GM12878 (cell line): Measurements from ENCODE around the gene PPP2R5D. TPM values are rescaled to one million over a fixed set of nuclear protein-coding genes. Genes with fewer than 3 reads are reported as not detected.

Experiments used
- ATAC-seq: fragments of 200-7000 bp; cut with Tn5 transposase; 3 replicates; pipeline ENCODE4 v1.9.1; 2020; ENCODE audit warnings: mild to moderate bottlenecking, moderate library complexity
- BruUV-seq: library from RNA; stranded (reverse); fragments of 400-500 nt; replicated peaks from 2 replicates; lab custom pipeline; 2021; lab: Mats Ljungman, UMichigan
- CTCF ChIA-PET: fragments of 300-600 bp; sonication (Branson Sonifier 250); formaldehyde crosslinking; extraction: SDS; loops from one replicate; lab custom pipeline; 2021; ENCODE audit warnings: inconsistent platforms; lab: Yijun Ruan, JAX
- POLR2A ChIA-PET: fragments of 350-600 bp; formaldehyde crosslinking; extraction: SDS; loops from one replicate; lab custom pipeline; 2021; ENCODE audit warnings: inconsistent platforms; lab: Charles Lee
- RAD21 ChIA-PET: fragments of 300-600 bp; sonication (Branson Sonifier 250); formaldehyde crosslinking; loops from one replicate; lab custom pipeline; 2023; ENCODE audit warnings: antibody characterized with exemption; ENCODE audit not compliant: unreplicated experiment; lab: Charles Lee
- SMC1A ChIA-PET: fragments of 300-600 bp; sonication (Branson Sonifier 250); formaldehyde crosslinking; loops from one replicate; lab custom pipeline; 2023; ENCODE audit not compliant: unreplicated experiment, uncharacterized antibody; lab: Charles Lee
- DNase-seq: peaks from one replicate; pipeline ENCODE4 v3.0.0-alpha.2; 2011; ENCODE audit warnings: low read depth, low spot score
- FAIRE-seq: peaks from 3 replicates; lab custom pipeline; 2011; peaks lifted over from hg19 to GRCh38; lab: Jason Lieb, UNC
- H2AFZ ChIP-seq: 2 replicates; pipeline ENCODE4 v1.6.0; 2011; ENCODE audit warnings: low read depth, low read length, control low read depth; ENCODE audit not compliant: control insufficient read depth
- H3K27ac ChIP-seq: 2 replicates; pipeline ENCODE4 v1.5.1; 2011; ENCODE audit warnings: control low read depth; ENCODE audit not compliant: control insufficient read depth, insufficient read depth
- H3K27me3 ChIP-seq, 2 experiments: replicated peaks in 1 of 2; 2 replicates each; pipeline versions ENCODE4 v1.6.0 to v1.6.1; 2011; ENCODE audit warnings: low read length in 1 of 2; ENCODE audit not compliant: control insufficient read depth in 2 of 2, insufficient read depth in 2 of 2
- H3K36me3 ChIP-seq, 2 experiments: 2 replicates each; pipeline ENCODE4 v1.5.1; 2011; ENCODE audit warnings: low read length in 1 of 2; ENCODE audit not compliant: control insufficient read depth in 2 of 2, insufficient read depth in 2 of 2
- H3K4me1 ChIP-seq: 2 replicates; pipeline ENCODE4 v1.6.1; 2011; ENCODE audit warnings: mild to moderate bottlenecking, low read length, moderate library complexity, mixed read lengths; ENCODE audit not compliant: control insufficient read depth, insufficient read depth
- H3K4me2 ChIP-seq: 2 replicates; pipeline ENCODE4 v1.6.0; 2011; ENCODE audit warnings: control low read depth; ENCODE audit not compliant: control insufficient read depth, insufficient read depth
- H3K4me3 ChIP-seq: fragments of 200-600 bp; sonication (generic); 2 replicates; pipeline ENCODE4 v1.5.1; 2016
- H3K79me2 ChIP-seq: 2 replicates; pipeline ENCODE4 v1.6.0; 2011; ENCODE audit warnings: low read length; ENCODE audit not compliant: control insufficient read depth, insufficient read depth
- H3K9ac ChIP-seq: 2 replicates; pipeline ENCODE4 v1.8.0; 2011; ENCODE audit warnings: low read length, control low read depth, mixed read lengths; ENCODE audit not compliant: control insufficient read depth, insufficient read depth
- H3K9me3 ChIP-seq: replicated peaks from 3 replicates; pipeline ENCODE4 v1.5.1; 2011; ENCODE audit warnings: mild to moderate bottlenecking, low read length; ENCODE audit not compliant: control insufficient read depth, insufficient read depth
- H4K20me1 ChIP-seq: 2 replicates; pipeline ENCODE4 v1.6.0; 2011; ENCODE audit not compliant: control insufficient read depth, insufficient read depth
- CUX1 ChIP-seq: IDR thresholded peaks from 2 replicates; pipeline ENCODE4 v1.6.1; 2012; ENCODE audit warnings: improper control_type of control experiment, low read depth, low read length; ENCODE audit not compliant: insufficient replicate concordance
- FOXK2 ChIP-seq: fragments of 450-650 bp; IDR thresholded peaks from 2 replicates; pipeline ENCODE4 v1.6.1; 2017; ENCODE audit warnings: mild to moderate bottlenecking, moderate library complexity
- MYC ChIP-seq: IDR thresholded peaks from 2 replicates; pipeline ENCODE4 v1.6.1; 2011; ENCODE audit warnings: mild to moderate bottlenecking, low read length, moderate library complexity, inconsistent platforms; ENCODE audit not compliant: insufficient read depth, insufficient replicate concordance, insufficient read length, severe bottlenecking
- SMAD5 ChIP-seq: IDR thresholded peaks from 2 replicates; pipeline ENCODE4 v1.6.1; 2016; ENCODE audit warnings: antibody characterized with exemption, low read depth
- ZBTB11 ChIP-seq: fragments of 450-650 bp; formaldehyde crosslinking; IDR thresholded peaks from 2 replicates; pipeline ENCODE4 v1.5.0; 2022; ENCODE audit warnings: mild to moderate bottlenecking, missing genetic modification characterization
- ZNF687 ChIP-seq: fragments of 450-650 bp; IDR thresholded peaks from 2 replicates; pipeline ENCODE4 v1.6.1; 2017; ENCODE audit warnings: mild to moderate bottlenecking, moderate library complexity
- WGBS: methylation state at CpG from one replicate; pipeline ENCODE4 v1.1.6; 2016; ENCODE audit warnings: low lambda C conversion rate; ENCODE audit not compliant: insufficient replicate concordance, insufficient coverage; ENCODE audit errors: missing lambda C conversion rate; 5-methylcytosine and 5-hydroxymethylcytosine counted together
- in situ Hi-C: fragments of 300-500 bp; cut with MboI; formaldehyde crosslinking; loops from 9 replicates; pipeline ENCODE4 v1.14.3; 2018; ENCODE audit warnings: mixed read lengths
- intact Hi-C: fragments of 100-400 bp; cut with micrococcal nuclease; formaldehyde crosslinking; loops from one replicate; pipeline ENCODE4 v1.14.2; 2022; ENCODE audit not compliant: unreplicated experiment
- polyA plus RNA-seq, 11 experiments: library from polyadenylated mRNA; depleted of rRNA in 4 of 11; unstranded in 6 of 11; stranded (reverse) in 5 of 11; fragments of >200 nt; fragmentation: Nextera tagmentation in 4 of 11; fragmentation: Illumina TruSeq in 1 of 11; extraction: Ambion mirVana in 4 of 11; extraction: Trizol in 1 of 11; gene quantifications; 1 replicate in 1 of 11; 2 replicates in 10 of 11; pipeline versions ENCODE4 v1.2.1 to v1.2.3, GENCODE V29; 2011 to 2016; ENCODE audit warnings: inconsistent platforms in 2 of 11, missing spikeins in 2 of 11, low read depth in 1 of 11
- total RNA-seq, 4 experiments: library from RNA; depleted of rRNA in 3 of 4; stranded (reverse); fragments of >200 nt in 3 of 4; fragmentation: Illumina TruSeq in 1 of 4; extraction: Trizol in 1 of 4; gene quantifications; 2 replicates each; pipeline versions ENCODE4 v1.2.1 to v1.2.3, GENCODE V29; 2013 to 2021
- TF ChIP-seq, protein P1 (sequence below): fragments of 450-650 bp; IDR thresholded peaks from 2 replicates; pipeline ENCODE4 v1.6.1; 2018; ENCODE audit warnings: borderline replicate concordance, mild to moderate bottlenecking; ENCODE audit not compliant: partially characterized antibody

PPP2R5D gene
- total and polyA plus RNA-seq, 10 of the 15 experiments (the other 5 are each of a cell fraction or from before 2014, with no cell fraction given), result 1.5 to 59.0 (median 32.0) TPM

DNA sequence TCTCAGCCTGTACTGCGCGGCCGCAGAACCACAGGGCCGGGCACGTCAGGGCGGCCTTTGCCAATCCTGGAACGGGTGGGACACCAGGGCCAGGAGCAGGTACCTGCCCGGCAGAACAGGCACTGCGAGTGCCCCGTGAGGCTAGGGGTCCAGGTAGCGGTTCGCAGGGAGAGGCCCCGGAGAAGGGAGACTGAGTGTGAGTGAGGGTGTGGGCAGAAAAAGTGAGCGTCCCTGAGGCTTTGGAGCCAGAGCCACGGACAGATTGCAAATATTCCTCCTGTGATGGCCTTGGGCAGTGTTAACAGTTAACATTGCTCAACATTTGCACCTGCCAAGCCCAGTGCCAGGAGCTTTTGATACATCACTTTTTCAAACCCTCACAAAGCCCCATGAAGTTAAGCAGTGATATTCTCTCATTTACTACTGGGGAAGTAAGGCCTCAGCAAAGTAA lies 23.3 kb upstream of the PPP2R5D start:
- H3K4me2 ChIP-seq, result peak overlapping the region; percentile 70; the same call in 1 of the 2 replicates
- CTCF ChIA-PET, result interaction anchor here (1.0 kb wide), 1 partner anchor 59 kb away, joined by 3 read pairs; no protein-coding TSS in a partner anchor
- no peak overlapping the region for H3K4me3 ChIP-seq
- no peaks in the 10 kb centered on the region for H3K79me2 ChIP-seq
- H3K36me3 ChIP-seq, result no peaks in the 10 kb centered on the region; a peak in 1 of 4 replicates
- no peaks in the 10 kb centered on the region for H3K27me3 ChIP-seq
- WGBS, result 67% methylated on average over 15 of the region's 15 CpGs
- RAD21 ChIA-PET, result no interaction called here
- H2AFZ ChIP-seq, result no peak overlapping the region
- no peak overlapping the region for H3K9ac ChIP-seq
- no peaks in the 10 kb centered on the region for H3K9me3 ChIP-seq
- no peaks in the 10 kb centered on the region for H3K4me1 ChIP-seq
- ATAC-seq (no peak; the same call in 2 of the 3 replicates), DNase-seq (no peak), FAIRE-seq (no peak)
- POLR2A ChIA-PET, result no interaction called here
- intact Hi-C loops (no loop called here), in situ Hi-C loops (no loop called here)
- SMC1A ChIA-PET, result interaction anchor here (0.7 kb wide), 1 partner anchor 1022 kb away, joined by 3 read pairs; no protein-coding TSS in a partner anchor
- BruUV-seq, result no TSS peak
- no peaks in the 10 kb centered on the region for H4K20me1 ChIP-seq
- H3K27ac ChIP-seq, result no peak overlapping the region
- no peak for TF ChIP-seq ZNF687
- TF ChIP-seq, protein P1, sequence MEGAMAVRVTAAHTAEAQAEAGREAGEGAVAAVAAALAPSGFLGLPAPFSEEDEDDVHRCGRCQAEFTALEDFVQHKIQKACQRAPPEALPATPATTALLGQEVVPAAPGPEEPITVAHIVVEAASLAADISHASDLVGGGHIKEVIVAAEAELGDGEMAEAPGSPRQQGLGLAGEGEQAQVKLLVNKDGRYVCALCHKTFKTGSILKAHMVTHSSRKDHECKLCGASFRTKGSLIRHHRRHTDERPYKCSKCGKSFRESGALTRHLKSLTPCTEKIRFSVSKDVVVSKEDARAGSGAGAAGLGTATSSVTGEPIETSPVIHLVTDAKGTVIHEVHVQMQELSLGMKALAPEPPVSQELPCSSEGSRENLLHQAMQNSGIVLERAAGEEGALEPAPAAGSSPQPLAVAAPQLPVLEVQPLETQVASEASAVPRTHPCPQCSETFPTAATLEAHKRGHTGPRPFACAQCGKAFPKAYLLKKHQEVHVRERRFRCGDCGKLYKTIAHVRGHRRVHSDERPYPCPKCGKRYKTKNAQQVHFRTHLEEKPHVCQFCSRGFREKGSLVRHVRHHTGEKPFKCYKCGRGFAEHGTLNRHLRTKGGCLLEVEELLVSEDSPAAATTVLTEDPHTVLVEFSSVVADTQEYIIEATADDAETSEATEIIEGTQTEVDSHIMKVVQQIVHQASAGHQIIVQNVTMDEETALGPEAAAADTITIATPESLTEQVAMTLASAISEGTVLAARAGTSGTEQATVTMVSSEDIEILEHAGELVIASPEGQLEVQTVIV, result no peak
- no peak for TF ChIP-seq SMAD5
- TF ChIP-seq ZBTB11 (CRISPR knock-in tag), result no peak
- TF ChIP-seq CUX1, result no peak
- no peak for TF ChIP-seq FOXK2
- no peak for TF ChIP-seq MYC
